ENCODE results near the gene OR6A2.
"Not testable (repeated sequence)": the region's sequence is repeated elsewhere in the genome, so short reads cannot be mapped to it uniquely, and the experiment has no call there.

The OR6A2 gene

GRCh38 chr11:6799402-6799801, at the start of gene OR6A2:
OR6A2 (minus strand) TSS chr11:6799689; CDS start chr11:6795708, 3,981 bp downstream.
- DNase-seq: no peak

GRCh38 chr11:6845383-6845782, 45.9 kb upstream of the OR6A2 start, which contains the start of gene OR10A5:
OR10A5 (plus strand) TSS chr11:6845683; CDS start chr11:6845683, 0 bp downstream.
- DNase-seq: no peak

GRCh38 chr11:6844356-6844755, 44.9 kb upstream of the OR6A2 start:
- no peak for DNase-seq

- no peak for DNase-seq
Observed at GRCh38 chr11:6843670-6844069, 44.2 kb upstream of the OR6A2 start.

GRCh38 chr11:6841694-6842093, 42.2 kb upstream of the OR6A2 start:
- no peak for DNase-seq

- DNase-seq: no peak
Observed at GRCh38 chr11:6834021-6834420, 34.5 kb upstream of the OR6A2 start.

- no peak for DNase-seq
Observed at GRCh38 chr11:6833356-6833755, 33.9 kb upstream of the OR6A2 start.

GRCh38 chr11:6828103-6828502, 28.6 kb upstream of the OR6A2 start:
- DNase-seq: no peak

- DNase-seq: no peak
Observed at GRCh38 chr11:6825231-6825744, 25.8 kb upstream of the OR6A2 start.

- no peak for DNase-seq
Observed at GRCh38 chr11:6824136-6824823, 24.8 kb upstream of the OR6A2 start.

- DNase-seq: no peak
Observed at GRCh38 chr11:6818967-6819366, 19.5 kb upstream of the OR6A2 start.

GRCh38 chr11:6817694-6818093, 18.2 kb upstream of the OR6A2 start:
- no peak for DNase-seq

- DNase-seq: no peak
Observed at GRCh38 chr11:6813656-6814055, 14.2 kb upstream of the OR6A2 start.

- peak; percentile 64 for DNase-seq
Observed at GRCh38 chr11:6812390-6813005, 13.0 kb upstream of the OR6A2 start.

- not testable (repeated sequence) for DNase-seq
Observed at GRCh38 chr11:6801075-6801474, 1.6 kb upstream of the OR6A2 start.

GRCh38 chr11:6794639-6795038, 4.8 kb downstream of the OR6A2 start:
- no peak for DNase-seq

- no peak for DNase-seq
Observed at GRCh38 chr11:6790546-6790945, 8.9 kb downstream of the OR6A2 start.

GRCh38 chr11:6782720-6783119, 16.8 kb downstream of the OR6A2 start, which contains the start of gene OR2AG1:
OR2AG1 (plus strand) TSS chr11:6783020; CDS start chr11:6785038, 2,018 bp downstream.
- no peak for DNase-seq

GRCh38 chr11:6780829-6781228, 18.7 kb downstream of the OR6A2 start:
- no peak for DNase-seq

- DNase-seq: no peak
Observed at GRCh38 chr11:6778518-6778917, 21.0 kb downstream of the OR6A2 start.

- DNase-seq: no peak
Observed at GRCh38 chr11:6771926-6772893, 27.3 kb downstream of the OR6A2 start, which contains the start of gene OR2AG2. OR2AG2 (minus strand) TSS chr11:6771976; CDS start chr11:6768957, 3,019 bp downstream.

- DNase-seq: peak; percentile 76
Observed at GRCh38 chr11:6757373-6757967, 42.0 kb downstream of the OR6A2 start.

- no peak for DNase-seq
Observed at GRCh38 chr11:6755953-6756347, 43.5 kb downstream of the OR6A2 start.
